Mammary epithelial cell (primary cell): ENCODE data around the gene MLLT11.

Experiments used
- EZH2 ChIP-seq: IDR thresholded peaks from 2 replicates; pipeline ENCODE4 v1.6.1; 2012; ENCODE audit warnings: low read length, inconsistent platforms, borderline replicate concordance
- TF ChIP-seq, protein P1 (sequence below), 2 donors: IDR thresholded peaks in 1 of 2; conservative IDR thresholded peaks in 1 of 2; 2 replicates each; pipeline ENCODE4 v1.5.1; 2011 to 2012; ENCODE audit warnings: inconsistent platforms in 2 of 2, low read length in 2 of 2, mild to moderate bottlenecking in 2 of 2, control low read depth in 1 of 2, low read depth in 1 of 2; ENCODE audit not compliant: insufficient read depth in 1 of 2; ENCODE audit errors: extremely low read depth in 1 of 2

DNA sequence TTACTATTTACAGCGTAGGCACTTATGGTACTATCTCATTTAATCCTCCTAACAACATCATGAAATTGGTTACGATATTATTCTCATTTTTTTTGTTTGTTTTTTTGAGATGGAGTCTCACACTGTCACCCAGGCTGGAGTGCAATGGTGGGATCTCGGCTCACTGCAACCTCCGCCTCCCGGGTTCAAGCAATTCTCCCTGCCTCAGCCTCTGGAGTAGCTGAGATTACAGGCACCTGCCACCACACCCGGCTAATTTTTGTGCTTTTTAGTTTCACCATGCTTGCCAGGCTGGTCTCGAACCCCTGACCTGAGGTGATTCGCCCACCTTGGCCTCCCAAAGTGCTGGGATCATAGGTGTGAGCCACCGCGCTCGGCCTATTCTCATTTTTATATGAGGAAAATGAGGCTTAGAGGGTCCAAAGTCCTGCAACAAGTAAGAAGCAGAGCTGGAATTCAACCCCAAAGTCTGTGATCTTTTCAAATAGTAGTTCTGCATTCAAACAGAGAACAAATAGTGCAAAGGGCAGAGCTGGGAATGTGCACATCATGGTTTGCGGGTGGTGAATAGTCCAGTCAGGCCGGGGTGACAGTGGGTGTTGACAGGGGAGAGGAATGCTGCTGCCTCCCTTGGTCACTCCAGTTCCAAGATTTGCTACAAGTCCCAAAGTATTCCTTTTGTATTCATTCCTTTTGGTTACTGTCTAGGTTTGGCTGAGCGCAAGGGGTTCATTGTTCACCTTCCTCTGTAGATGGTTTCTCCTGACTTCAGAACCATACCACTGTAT, 47.3 kb upstream of the MLLT11 start:
- TF ChIP-seq, protein P1, sequence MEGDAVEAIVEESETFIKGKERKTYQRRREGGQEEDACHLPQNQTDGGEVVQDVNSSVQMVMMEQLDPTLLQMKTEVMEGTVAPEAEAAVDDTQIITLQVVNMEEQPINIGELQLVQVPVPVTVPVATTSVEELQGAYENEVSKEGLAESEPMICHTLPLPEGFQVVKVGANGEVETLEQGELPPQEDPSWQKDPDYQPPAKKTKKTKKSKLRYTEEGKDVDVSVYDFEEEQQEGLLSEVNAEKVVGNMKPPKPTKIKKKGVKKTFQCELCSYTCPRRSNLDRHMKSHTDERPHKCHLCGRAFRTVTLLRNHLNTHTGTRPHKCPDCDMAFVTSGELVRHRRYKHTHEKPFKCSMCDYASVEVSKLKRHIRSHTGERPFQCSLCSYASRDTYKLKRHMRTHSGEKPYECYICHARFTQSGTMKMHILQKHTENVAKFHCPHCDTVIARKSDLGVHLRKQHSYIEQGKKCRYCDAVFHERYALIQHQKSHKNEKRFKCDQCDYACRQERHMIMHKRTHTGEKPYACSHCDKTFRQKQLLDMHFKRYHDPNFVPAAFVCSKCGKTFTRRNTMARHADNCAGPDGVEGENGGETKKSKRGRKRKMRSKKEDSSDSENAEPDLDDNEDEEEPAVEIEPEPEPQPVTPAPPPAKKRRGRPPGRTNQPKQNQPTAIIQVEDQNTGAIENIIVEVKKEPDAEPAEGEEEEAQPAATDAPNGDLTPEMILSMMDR (conservative IDR thresholded peaks at IDR 0.05 in 1 of 2, IDR thresholded peaks at IDR 0.05 in 1 of 2; ENCODE audit: extremely low read depth in 1 of 2, insufficient read depth in 1 of 2, low read depth in 1 of 2, low read length in 2 of 2), result no peak
- no peak for TF ChIP-seq EZH2
